Measurements from ENCODE around the gene CRIP1.

The CRIP1 gene

DNA sequence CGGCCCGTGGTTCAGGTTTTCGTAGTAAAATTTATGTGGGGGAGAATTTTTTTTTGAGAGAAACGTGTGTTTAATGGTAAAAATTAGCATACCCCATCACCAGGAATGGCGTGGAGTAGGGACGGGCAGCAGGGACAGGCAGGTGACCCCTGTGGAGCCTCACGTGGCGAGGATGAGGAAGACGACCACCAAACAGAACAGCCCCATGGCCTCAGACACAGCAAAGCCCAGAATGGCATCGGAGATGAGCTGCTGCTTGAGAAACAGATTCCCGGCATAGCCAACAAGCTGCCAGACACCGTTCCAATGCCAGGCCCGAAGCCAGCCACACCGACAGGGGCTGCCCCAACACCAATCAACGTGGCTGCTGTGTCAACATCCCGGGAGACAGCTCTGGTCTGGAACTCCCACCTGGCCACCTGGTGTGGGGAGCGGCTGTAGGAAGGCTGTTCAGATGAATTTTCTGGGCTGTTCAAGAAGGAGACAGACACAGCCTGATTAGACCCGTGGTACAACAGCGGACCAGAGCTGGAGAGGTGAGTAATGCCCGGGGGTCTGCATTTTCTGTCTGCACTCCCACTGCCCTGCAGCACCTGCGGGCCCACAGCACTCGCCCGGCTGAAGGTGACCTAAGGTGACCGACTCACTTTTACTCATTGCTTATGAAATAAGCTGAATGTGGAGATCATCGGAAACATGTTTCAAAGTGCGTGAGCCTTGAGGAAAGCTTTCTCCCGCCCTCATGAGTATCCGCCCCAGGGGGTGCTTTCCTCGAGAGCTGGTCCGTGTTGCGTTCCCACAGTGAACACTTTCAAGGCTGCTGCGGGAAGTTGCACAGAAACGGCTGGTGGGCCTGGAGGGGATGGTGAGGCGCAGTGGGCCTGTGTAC, 50.2 kb downstream of the CRIP1 start:
- no peak for DNase-seq

DNA sequence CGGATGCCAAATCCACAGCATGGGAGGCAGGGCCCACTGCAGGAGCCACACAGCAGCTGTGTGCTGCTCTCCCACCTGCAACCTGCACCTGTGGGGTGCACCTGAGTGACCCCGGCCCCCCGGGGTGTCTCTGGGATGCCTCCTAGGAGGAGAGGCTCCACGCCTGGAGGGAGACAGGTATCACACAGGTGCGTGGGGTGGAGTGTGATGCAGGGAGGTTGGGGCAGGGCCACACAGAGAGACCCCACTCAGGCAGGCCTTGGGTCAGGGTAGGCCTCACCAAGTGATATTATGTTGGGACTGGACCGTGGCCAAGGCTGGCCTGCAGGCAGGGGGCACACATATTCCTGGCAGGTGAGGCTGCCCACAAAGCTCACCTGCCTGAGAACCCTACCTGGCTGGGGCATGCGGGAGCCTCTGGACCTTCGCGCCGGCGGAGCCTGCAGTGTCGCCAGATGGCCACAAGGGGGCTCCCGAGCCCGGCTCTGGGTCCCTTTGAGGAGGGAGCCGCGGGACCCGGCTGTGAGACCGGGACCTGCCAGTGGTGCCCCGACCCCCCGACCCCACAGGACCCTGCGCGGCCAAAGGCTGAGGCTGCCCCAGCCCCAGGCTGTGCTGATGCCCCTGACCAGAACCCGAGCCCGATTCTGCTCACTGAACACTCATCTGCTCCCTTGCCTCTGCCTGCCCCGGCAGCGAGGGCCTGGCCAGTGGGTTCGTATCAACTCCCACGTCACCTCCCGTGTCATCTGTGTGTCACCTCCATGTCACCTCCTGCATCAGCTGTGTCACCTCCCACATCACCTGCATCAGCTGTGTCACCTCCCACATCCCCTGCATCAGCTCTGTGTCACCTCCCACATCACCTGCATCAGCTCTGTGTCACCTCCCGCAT, 51.1 kb downstream of the CRIP1 start:
- peak; percentile 79 for DNase-seq

Measured in right forelimb (tissue), 1 donor.